Activated naive CD8-positive, alpha-beta T cell treated with anti-CD3 and anti-CD28 coated beads, Interleukin-2, amount 50 U/mL, for 24 hours (primary cell): ENCODE data around the gene RFTN1.
"Not testable (repeated sequence)": the region's sequence is repeated elsewhere in the genome, so short reads cannot be mapped to it uniquely, and the experiment has no call there.

Experiments
- ATAC-seq: fragments of 150-1000 bp; cut with Tn5 transposase; one replicate; pipeline ENCODE4 v1.10.0; 2021
- DNase-seq: peaks from one replicate; pipeline ENCODE4 v3.0.0; 2021
- H3K27ac Mint-ChIP-seq: one replicate; pipeline ENCODE4 v1.8.0; 2021; ENCODE audit warnings: mild to moderate bottlenecking, mixed read lengths
- H3K27me3 Mint-ChIP-seq: one replicate; pipeline ENCODE4 v1.8.0; 2021; ENCODE audit warnings: mixed read lengths
- H3K36me3 Mint-ChIP-seq: one replicate; pipeline ENCODE4 v1.8.0; 2021; ENCODE audit warnings: low read depth, mixed read lengths
- H3K4me1 Mint-ChIP-seq: one replicate; pipeline ENCODE4 v1.8.0; 2021; ENCODE audit warnings: mixed read lengths
- H3K4me3 Mint-ChIP-seq: one replicate; pipeline ENCODE4 v1.8.0; 2021; ENCODE audit warnings: mild to moderate bottlenecking, moderate library complexity, mixed read lengths
- H3K9me3 Mint-ChIP-seq: one replicate; pipeline ENCODE4 v1.8.0; 2021; ENCODE audit warnings: mixed read lengths

Gene RFTN1

DNA sequence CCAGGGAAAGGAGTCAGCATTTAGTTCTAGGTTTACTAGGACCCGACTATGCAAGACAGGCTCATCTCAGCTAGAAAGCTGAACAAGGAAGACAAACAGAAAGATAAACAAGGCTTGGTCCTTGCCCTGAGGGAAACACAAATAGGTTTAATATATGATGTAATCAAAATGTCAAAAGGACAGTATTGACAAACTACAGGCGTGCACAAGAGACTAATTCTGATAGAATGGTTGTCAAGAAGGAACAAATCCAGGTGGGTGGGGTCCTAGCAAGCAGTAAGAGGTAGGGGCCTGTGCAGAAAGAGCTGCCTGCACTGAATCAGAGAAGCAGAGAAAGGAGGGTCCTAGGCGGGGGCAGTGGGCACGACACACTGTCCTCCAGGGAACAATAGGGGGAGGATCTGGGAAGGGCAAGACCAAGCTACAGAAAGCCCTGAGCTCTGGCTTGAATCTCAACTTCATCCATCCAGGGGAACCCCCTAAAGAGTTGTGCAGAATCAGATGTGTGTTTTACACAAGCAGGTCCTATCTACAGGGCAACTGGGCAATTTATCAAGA lies 23.4 kb downstream of the RFTN1 start:
- Mint-ChIP-seq H3K27me3 (no peaks in the 10 kb centered on the region), H3K4me3 (no peak overlapping the region), H3K4me1 (peaks cover 38% of the 10 kb centered on the region), H3K9me3 (no peaks in the 10 kb centered on the region), H3K27ac (no peak overlapping the region), H3K36me3 (peaks cover 77% of the 10 kb centered on the region)
- DNase-seq (no peak), ATAC-seq (no peak)

DNA sequence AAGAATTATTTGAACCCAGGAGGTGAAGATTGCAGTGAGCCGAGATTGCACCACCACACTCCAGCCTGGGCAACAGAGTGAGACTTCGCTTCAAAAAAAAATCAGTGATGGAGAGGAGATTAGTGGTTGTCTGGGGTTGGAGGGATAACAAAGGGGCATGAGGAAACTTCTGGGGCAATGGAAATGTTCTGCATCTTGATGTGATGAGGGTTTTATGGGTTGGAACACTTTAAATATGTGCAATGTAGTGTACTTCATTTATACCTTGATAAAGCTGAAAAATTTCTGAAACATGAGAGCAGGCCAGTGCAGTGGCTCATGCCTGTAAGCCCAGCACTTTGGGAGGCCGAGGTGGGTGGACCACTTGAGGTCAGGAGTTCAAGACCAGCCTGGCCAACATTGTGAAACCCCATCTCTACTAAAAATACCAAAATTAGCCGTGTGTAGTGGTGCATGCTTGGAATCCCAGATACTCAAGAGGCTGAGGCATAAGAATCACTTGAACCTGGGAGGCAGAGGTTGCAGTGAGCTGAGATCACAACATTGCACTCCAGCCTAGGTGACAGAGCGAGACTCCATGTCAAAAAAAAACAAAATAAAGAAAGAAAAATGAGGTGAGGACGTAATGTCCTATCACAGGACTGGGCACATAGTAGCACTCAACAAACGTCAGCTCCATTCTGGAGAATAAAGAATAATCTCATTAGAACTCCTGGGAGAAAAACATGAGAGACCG lies 24.0 kb downstream of the RFTN1 start:
- H3K4me3 Mint-ChIP-seq, DNase-seq, H3K27me3 Mint-ChIP-seq, ATAC-seq, H3K27ac Mint-ChIP-seq, H3K9me3 Mint-ChIP-seq: not testable (repeated sequence)
- Mint-ChIP-seq H3K36me3 (peaks cover 79% of the 10 kb centered on the region), H3K4me1 (peaks cover 36% of the 10 kb centered on the region)

DNA sequence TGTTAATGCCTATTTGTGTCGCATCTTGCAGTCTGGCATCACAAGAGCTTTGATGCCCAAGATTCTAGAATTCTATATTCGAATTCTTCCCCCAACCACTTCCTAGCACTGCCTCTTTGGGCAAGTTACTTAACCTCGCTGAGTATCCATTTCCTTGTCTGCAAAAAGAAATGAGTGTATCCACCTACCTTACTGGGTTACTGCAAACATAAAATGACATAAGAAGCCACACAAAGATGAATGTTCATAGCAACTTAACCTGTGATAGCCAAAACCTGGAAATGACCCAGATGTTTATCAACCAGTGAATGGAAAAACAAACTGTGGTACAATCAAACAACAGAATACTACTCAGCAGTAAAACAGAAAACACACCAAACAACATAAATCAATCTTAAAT lies 24.9 kb downstream of the RFTN1 start:
- no peak overlapping the region for H3K4me3 Mint-ChIP-seq
- H3K27me3 Mint-ChIP-seq: no peaks in the 10 kb centered on the region
- no peaks in the 10 kb centered on the region for H3K9me3 Mint-ChIP-seq
- no peak overlapping the region for H3K27ac Mint-ChIP-seq
- H3K4me1 Mint-ChIP-seq: peaks cover 37% of the 10 kb centered on the region
- peaks cover 79% of the 10 kb centered on the region for H3K36me3 Mint-ChIP-seq
- DNase-seq (no peak), ATAC-seq (no peak)

DNA sequence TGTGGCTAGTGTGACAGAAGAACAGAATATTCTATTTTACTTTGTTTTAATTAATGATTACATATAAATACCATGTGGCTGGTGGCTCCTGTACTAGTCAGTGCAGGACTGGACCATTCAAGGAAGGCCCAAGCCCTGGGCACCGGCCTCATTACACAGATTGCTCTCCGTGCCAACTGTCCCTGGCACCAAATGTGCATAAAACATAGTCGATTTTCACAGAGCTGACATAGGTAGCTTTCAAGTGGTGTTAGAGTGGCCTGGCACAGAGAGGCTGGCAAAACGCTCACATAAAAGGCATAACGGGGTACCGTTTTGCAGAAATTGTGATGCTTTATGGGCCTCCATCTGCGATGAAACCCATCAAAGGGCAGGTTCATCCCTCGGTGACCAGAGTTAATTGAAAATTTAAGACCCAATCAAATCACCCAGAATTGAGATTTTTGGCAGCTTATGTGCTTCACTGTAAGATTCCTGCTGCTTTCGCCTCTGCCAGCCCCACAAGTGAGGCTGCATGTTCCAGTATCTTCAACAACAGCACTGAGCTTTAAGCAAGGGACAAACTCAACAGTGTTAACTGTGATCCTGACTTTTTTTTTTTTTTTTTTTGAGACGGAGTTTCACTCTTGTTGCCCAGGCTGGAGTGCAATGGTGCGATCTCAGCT lies 25.9 kb downstream of the RFTN1 start:
- Mint-ChIP-seq H3K4me3 (no peak overlapping the region), H3K27me3 (no peaks in the 10 kb centered on the region), H3K9me3 (no peaks in the 10 kb centered on the region), H3K36me3 (peaks cover 80% of the 10 kb centered on the region), H3K27ac (no peak overlapping the region), H3K4me1 (peaks cover 47% of the 10 kb centered on the region)
- DNase-seq (no peak), ATAC-seq (no peak)

DNA sequence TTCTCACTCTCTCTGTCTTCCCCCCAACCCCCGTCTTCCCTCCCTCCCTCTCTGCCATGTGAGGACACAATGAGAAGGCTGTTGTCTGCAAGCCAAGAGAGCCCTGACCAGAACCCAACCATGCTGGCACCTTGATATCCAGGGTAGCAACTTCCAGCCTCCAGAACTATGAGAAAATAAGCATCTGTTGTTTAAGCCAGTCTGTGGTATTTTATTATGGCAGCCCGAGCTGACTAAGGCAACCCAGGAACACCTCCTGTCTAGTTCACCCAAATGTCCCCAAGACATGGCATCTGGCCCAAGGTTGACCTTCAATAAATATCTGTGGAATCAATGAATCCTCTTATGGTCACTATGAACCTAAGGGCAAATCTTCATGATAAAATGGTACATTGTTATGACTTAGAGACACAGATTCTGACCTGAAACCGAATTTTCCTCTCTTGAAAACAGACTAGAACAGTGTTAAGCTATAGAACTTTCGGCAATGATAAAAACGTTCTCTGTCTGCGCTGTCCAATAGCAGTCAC lies 26.5 kb downstream of the RFTN1 start:
- Mint-ChIP-seq H3K9me3 (no peaks in the 10 kb centered on the region), H3K4me3 (no peak overlapping the region), H3K27ac (peak overlapping the region; percentile 9), H3K36me3 (peaks cover 75% of the 10 kb centered on the region), H3K4me1 (peaks cover 54% of the 10 kb centered on the region), H3K27me3 (no peaks in the 10 kb centered on the region)
- DNase-seq: no peak
- ATAC-seq: no peak

DNA sequence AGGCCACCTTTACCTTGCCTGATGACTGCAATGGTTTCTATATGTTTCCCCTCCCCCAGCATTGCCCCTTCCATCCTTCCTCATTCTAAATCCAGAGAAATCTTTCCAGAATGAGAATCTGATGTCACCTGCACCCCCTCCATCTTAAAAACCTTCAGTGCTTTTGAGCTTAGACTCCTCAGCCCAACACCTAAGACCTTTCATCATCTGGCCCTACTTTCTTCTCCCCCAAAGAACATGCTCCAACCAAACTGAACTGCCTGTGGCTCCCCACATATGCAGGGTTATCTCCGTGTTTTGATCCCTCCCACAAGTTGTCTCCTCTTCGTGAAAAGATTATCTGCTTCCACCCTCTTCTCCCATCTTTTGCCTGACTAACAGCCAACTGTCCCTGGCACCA lies 27.3 kb downstream of the RFTN1 start:
- H3K9me3 Mint-ChIP-seq: no peaks in the 10 kb centered on the region
- peak overlapping the region; percentile 69 for H3K27ac Mint-ChIP-seq
- ATAC-seq: no peak
- H3K27me3 Mint-ChIP-seq: no peaks in the 10 kb centered on the region
- no peak overlapping the region for H3K4me3 Mint-ChIP-seq
- H3K36me3 Mint-ChIP-seq: peaks cover 73% of the 10 kb centered on the region
- peaks cover 62% of the 10 kb centered on the region for H3K4me1 Mint-ChIP-seq
- no peak for DNase-seq

DNA sequence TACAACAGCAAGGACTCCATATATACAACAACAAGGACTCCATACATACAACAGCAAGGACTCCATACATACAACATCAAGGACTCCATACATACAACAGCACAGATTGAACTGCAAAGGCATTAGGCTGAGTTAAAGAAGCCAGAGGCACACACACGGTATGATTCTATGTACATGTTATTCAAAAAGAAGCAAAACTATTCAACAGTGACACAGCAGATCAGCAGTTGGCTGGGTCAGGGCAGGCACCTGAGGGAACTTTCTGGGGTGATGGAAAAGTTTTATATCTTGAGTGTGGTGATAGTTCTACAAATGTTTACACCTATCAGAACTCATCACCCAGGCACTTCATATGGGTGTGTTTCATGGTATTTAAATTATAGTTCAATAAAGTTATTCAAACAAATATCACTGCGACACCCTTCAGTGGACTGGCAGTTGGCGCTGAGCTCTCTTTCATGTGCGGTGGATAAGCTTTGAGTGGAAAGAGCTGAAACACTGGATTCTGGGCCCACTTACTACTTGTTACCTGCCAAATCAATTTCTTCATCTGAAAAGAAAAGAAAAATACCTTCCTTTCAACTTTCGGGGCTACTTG lies 28.0 kb downstream of the RFTN1 start:
- H3K9me3 Mint-ChIP-seq: no peaks in the 10 kb centered on the region

DNA sequence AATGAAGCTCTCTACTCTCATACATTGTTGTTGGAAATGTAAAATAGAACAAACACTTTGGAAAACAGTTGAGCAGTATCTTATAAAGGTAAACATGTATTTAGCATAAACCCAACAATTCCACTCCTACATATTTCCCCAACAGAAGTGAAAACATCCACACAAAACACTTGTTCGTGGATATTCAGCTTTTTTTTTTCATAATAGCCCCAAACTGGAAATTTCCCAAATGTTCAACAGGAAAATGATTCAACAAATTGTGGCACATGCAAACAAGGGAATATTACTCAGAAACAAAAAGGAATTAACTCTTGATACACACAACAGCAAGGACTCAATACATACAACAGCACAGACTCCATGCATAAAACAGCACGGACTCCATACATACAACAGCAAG lies 28.5 kb downstream of the RFTN1 start:
- H3K36me3 Mint-ChIP-seq: peaks cover 72% of the 10 kb centered on the region
- H3K9me3 Mint-ChIP-seq: no peaks in the 10 kb centered on the region
- DNase-seq (no peak), ATAC-seq (no peak)
- no peaks in the 10 kb centered on the region for H3K27me3 Mint-ChIP-seq
- H3K4me1 Mint-ChIP-seq: peaks cover 73% of the 10 kb centered on the region
- no peak overlapping the region for H3K4me3 Mint-ChIP-seq
- peak overlapping the region; percentile 30 for H3K27ac Mint-ChIP-seq

More for the DNA sequence above, 28.0 kb downstream of the RFTN1 start:
- peaks cover 71% of the 10 kb centered on the region for H3K36me3 Mint-ChIP-seq
- H3K4me1 Mint-ChIP-seq: peaks cover 68% of the 10 kb centered on the region
- DNase-seq (no peak), ATAC-seq (no peak)
- H3K27ac Mint-ChIP-seq: peak overlapping the region; percentile 30
- H3K27me3 Mint-ChIP-seq: no peaks in the 10 kb centered on the region
- no peak overlapping the region for H3K4me3 Mint-ChIP-seq

DNA sequence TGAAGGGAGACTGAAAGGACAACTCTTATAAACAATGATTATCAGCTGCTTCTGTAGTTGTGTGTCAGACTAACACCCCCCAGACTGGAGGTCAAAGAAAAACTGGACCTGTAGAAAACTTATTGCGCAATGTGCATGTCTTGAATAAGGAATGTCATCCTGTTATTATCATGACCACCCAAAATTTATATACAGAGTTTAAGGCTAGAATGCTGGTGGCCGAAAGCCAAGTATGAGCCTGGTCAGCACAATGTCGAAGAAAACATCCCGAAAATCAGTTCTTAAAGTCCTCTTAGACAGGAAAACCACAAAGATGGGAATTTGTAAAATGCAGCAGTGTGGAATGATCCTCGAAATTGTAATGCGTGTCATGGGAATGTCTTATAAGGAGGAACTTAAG lies 29.3 kb downstream of the RFTN1 start:
- Mint-ChIP-seq H3K27me3 (no peaks in the 10 kb centered on the region), H3K27ac (no peak overlapping the region), H3K9me3 (no peaks in the 10 kb centered on the region), H3K4me3 (no peak overlapping the region), H3K4me1 (peaks cover 71% of the 10 kb centered on the region), H3K36me3 (peaks cover 72% of the 10 kb centered on the region)
- no peak for DNase-seq
- no peak for ATAC-seq

DNA sequence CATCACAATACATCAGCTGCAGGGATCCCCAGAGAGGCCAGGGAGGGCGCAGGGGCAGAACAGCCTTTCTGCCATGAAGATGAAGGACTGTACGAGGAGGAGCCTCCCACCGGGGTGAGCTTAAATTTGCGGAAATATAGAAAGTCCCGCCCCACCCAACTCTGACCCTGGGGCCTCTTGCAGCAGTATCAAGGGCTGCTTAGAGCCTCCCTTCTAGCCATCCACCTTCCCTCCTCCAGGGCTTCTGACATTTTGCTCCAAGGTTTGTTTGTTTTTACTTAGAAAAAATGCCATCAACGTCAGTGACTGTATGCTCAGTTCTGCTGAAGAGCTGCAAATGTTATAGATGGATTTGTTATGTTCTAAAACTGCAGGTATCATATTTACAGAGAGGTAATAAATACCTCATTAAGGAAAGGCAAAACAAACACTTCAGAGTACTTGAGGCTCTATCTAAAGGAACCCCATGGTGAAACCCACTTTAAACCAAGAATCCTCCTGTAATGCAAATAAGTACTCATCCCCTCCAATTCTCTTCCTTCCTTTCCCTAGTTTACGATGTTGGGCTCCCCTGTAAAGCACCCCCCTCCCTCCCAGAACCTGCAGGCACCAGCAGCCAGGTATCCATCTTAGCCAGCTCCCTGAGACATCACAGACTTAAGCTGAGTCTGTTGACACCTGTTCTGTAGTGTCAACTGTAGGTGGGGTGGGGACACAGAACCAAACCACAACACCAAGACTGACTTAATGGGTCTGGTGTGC lies 30.5 kb downstream of the RFTN1 start:
- Mint-ChIP-seq H3K36me3 (peaks cover 74% of the 10 kb centered on the region), H3K4me3 (no peak overlapping the region), H3K9me3 (no peaks in the 10 kb centered on the region), H3K27me3 (no peaks in the 10 kb centered on the region), H3K27ac (peak overlapping the region; percentile 73), H3K4me1 (peaks cover 74% of the 10 kb centered on the region)
- ATAC-seq (peak; percentile 70), DNase-seq (peak; percentile 41)

DNA sequence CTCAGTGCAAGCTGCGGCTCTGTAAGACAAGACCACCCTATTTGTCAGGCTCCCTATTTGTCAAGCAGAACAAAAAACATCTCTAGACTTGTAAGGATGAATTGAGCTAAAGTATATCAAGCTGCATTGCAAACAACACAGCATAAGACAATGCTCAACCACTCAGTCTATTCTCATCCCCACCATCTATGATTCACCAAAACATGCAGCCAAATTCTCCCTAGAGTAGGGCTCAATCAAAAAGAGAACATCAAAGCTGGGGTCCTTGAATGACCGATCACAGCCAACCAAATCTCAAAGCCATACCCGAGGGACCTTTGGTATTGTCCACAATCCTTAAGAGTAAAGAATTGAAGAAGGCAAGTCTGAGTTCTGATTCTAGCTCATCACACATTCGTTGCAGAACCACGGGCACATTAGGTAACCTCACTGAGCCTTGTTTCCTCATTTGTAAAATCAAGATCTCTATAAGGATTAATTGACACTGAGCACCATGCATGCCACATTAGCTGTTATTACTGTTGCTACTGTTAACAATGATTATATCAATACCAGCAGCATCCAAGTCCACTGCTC lies 31.2 kb downstream of the RFTN1 start:
- peaks cover 79% of the 10 kb centered on the region for H3K4me1 Mint-ChIP-seq

DNA sequence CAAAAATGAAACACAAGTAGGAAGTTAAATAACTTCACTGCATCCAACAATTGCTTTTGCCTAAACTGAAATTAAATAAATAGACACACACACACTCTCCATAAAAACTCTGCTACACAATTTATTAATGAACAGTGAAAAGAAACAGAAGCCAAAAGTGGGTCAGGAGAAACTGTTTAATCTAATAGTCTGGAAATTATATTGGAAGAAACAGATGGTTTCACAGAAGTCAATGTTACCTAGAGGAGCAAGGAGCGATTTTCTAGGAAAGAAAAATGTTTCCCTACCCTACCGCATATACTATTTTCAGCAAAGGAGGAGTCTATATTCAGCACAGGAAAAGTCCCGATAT lies 32.0 kb downstream of the RFTN1 start:
- H3K27ac Mint-ChIP-seq: peak overlapping the region; percentile 79
- H3K36me3 Mint-ChIP-seq: peaks cover 76% of the 10 kb centered on the region
- DNase-seq (no peak), ATAC-seq (no peak)
- H3K4me1 Mint-ChIP-seq: peaks cover 81% of the 10 kb centered on the region
- no peaks in the 10 kb centered on the region for H3K27me3 Mint-ChIP-seq
- H3K9me3 Mint-ChIP-seq: no peaks in the 10 kb centered on the region
- peak overlapping the region; percentile 53 for H3K4me3 Mint-ChIP-seq

More for the DNA sequence above, 31.2 kb downstream of the RFTN1 start:
- Mint-ChIP-seq H3K4me3 (no peak overlapping the region), H3K9me3 (no peaks in the 10 kb centered on the region), H3K27me3 (no peaks in the 10 kb centered on the region), H3K27ac (peak overlapping the region; percentile 79), H3K36me3 (peaks cover 75% of the 10 kb centered on the region)
- DNase-seq (no peak), ATAC-seq (peak; percentile 27)

DNA sequence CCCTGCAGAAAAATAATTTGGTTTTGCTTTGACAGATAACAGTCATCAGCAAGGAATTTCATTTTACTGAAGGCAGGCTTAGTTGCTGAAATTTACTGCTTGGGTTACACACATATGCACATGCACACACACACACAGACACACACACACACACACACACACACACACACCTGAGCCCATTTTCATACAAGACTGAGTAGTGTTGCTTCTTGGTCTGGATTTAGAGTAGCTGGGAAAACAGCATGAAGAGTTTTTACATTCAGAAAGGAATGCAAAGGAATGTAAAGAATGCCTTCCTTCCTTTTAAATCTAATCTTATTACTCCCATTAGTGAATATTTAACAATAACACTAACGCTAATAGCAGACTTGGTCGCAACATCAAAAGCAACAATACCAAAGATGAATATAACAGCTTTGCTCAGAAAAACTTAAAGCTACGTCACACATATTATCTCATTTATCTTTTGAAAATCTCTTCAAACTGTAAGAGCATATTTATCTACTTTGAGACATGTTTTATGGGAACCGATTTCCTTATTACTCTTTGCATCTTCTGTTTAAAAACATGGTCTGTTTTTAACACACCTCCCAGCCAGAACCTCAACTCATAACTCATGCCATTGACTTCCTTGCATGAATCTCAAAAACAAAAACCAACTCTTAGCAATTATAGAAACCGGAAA lies 32.5 kb downstream of the RFTN1 start:
- peak overlapping the region; percentile 79 for H3K27ac Mint-ChIP-seq
- ATAC-seq (no peak), DNase-seq (no peak)
- peaks cover 76% of the 10 kb centered on the region for H3K36me3 Mint-ChIP-seq
- peak overlapping the region; percentile 53 for H3K4me3 Mint-ChIP-seq
- H3K9me3 Mint-ChIP-seq: peaks cover 3% of the 10 kb centered on the region
- H3K27me3 Mint-ChIP-seq: no peaks in the 10 kb centered on the region
- H3K4me1 Mint-ChIP-seq: peaks cover 80% of the 10 kb centered on the region
